Hepatocyte (in vitro differentiated cells): ENCODE results near the gene EPHB2. TPM values are rescaled to one million over a fixed set of nuclear protein-coding genes. Genes with fewer than 3 reads are reported as not detected.

Source experiments
- DNase-seq: peaks from one replicate; pipeline ENCODE4 v3.0.0-alpha.2; 2016; ENCODE audit warnings: low spot score
- H2AFZ ChIP-seq: fragments of 200-600 bp; sonication (generic); 2 replicates; pipeline ENCODE4 v1.6.0; 2016; ENCODE audit warnings: antibody characterized with exemption, mild to moderate bottlenecking
- H3K27ac ChIP-seq: fragments of 200-600 bp; sonication (generic); 2 replicates; pipeline ENCODE4 v1.5.1; 2016; ENCODE audit warnings: mild to moderate bottlenecking
- H3K27me3 ChIP-seq: fragments of 200-600 bp; sonication (generic); 2 replicates; pipeline ENCODE4 v1.6.1; 2016
- H3K36me3 ChIP-seq: fragments of 200-600 bp; sonication (generic); replicated peaks from 2 replicates; pipeline ENCODE4 v1.5.1; 2016; ENCODE audit warnings: low read depth; ENCODE audit not compliant: insufficient read depth
- H3K4me1 ChIP-seq: fragments of 200-600 bp; sonication (generic); 2 replicates; pipeline ENCODE4 v1.5.1; 2016; ENCODE audit warnings: mild to moderate bottlenecking, moderate library complexity; ENCODE audit not compliant: insufficient read depth
- H3K4me2 ChIP-seq: fragments of 200-600 bp; sonication (generic); 2 replicates; pipeline ENCODE4 v1.6.0; 2016
- H3K4me3 ChIP-seq: fragments of 200-600 bp; sonication (generic); 2 replicates; pipeline ENCODE4 v1.5.1; 2016; ENCODE audit warnings: mild to moderate bottlenecking
- H3K79me2 ChIP-seq: fragments of 200-600 bp; sonication (generic); 2 replicates; pipeline ENCODE4 v1.6.0; 2017; ENCODE audit warnings: mild to moderate bottlenecking
- H3K9me2 ChIP-seq: fragments of 200-600 bp; sonication (generic); replicated peaks from 2 replicates; pipeline ENCODE4 v1.6.0; 2017; ENCODE audit warnings: mild to moderate bottlenecking; ENCODE audit not compliant: insufficient read depth
- H3K9me3 ChIP-seq: fragments of 200-600 bp; sonication (generic); 2 replicates; pipeline ENCODE4 v1.5.1; 2016; ENCODE audit warnings: low read depth, mild to moderate bottlenecking
- H4K20me1 ChIP-seq: fragments of 200-600 bp; sonication (generic); 2 replicates; pipeline ENCODE4 v1.6.0; 2016; ENCODE audit warnings: mild to moderate bottlenecking; ENCODE audit not compliant: insufficient read depth, poor library complexity, severe bottlenecking
- CTCF ChIP-seq: fragments of 200-600 bp; sonication (generic); IDR thresholded peaks from 2 replicates; pipeline ENCODE4 v1.5.1; 2016; ENCODE audit warnings: antibody characterized with exemption, mild to moderate bottlenecking; ENCODE audit not compliant: poor library complexity
- EZH2 ChIP-seq: fragments of 200-600 bp; sonication (generic); IDR thresholded peaks from 2 replicates; pipeline ENCODE4 v1.6.1; 2016; ENCODE audit warnings: antibody characterized with exemption, mild to moderate bottlenecking, borderline replicate concordance
- EZH2phosphoT487 ChIP-seq: fragments of 200-600 bp; sonication (generic); IDR thresholded peaks from one replicate; pipeline ENCODE4 v1.6.1; 2018; ENCODE audit warnings: antibody characterized with exemption, mild to moderate bottlenecking, low read depth, moderate library complexity; ENCODE audit not compliant: unreplicated experiment, severe bottlenecking
- WGBS: methylation state at CpG from one replicate; pipeline ENCODE4 v1.1.6; 2016; ENCODE audit warnings: low lambda C conversion rate; ENCODE audit errors: missing lambda C conversion rate; 5-methylcytosine and 5-hydroxymethylcytosine counted together
- polyA plus RNA-seq: library from polyadenylated mRNA; unstranded; fragments of >200 nt; fragmentation: Nextera tagmentation; extraction: Ambion mirVana; gene quantifications from 2 replicates; pipeline ENCODE4 v1.2.1, GENCODE V29; 2016
- total RNA-seq: library from RNA; depleted of rRNA; stranded (reverse); fragments of >200 nt; gene quantifications from 2 replicates; pipeline ENCODE4 v1.2.3, GENCODE V29; 2014

Gene EPHB2
- total and polyA plus RNA-seq, 2 experiments from 2014 or later = 17.2 to 18.3 TPM

GRCh38 chr1:22721122-22721873 lies 10.7 kb downstream of the EPHB2 start:
- TF ChIP-seq EZH2phosphoT487 (no peak), CTCF (no peak), EZH2 (no peak)

DNA sequence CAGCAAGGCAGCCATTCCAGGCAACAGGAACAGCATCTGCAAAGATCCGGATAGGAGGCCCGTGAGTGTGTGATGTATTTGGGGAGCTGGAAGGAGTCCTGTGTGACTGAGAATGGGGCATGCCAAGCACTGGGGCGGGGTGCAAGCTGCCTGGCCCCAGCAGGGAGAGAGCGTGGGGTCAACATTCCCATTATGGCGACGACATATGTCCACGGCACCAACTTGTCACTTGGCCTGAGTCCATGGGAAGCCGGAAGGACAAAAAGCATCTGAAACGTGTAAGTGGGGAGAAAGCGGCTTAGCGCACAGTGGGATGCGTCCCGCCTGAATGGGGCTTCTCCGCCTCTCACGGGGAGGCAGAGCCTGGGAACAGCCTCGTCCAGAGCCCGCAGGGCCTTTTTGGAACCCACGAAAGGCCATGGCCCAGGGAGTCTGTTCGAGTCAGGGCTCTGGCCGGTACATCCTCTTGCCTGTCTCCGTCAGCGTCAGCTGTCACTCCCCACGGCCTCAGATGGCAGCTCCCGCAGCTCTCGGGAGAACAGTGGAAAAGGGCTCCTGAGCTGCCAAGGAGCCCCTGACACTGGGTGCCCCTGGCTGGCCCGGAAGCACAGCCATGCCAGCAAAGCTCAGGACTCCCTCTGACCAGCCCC lies 12.4 kb downstream of the EPHB2 start:
- Histone ChIP-seq H2AFZ (no peak overlapping the region), H3K27me3 (no peaks in the 10 kb centered on the region), H3K4me1 (peaks cover under 1% of the 10 kb centered on the region), H3K4me3 (no peak overlapping the region), H3K4me2 (no peak overlapping the region), H3K9me3 (no peaks in the 10 kb centered on the region), H3K9me2 (no peaks in the 10 kb centered on the region), H3K36me3 (no peaks in the 10 kb centered on the region), H4K20me1 (peaks cover 3% of the 10 kb centered on the region), H3K79me2 (peaks cover 21% of the 10 kb centered on the region), H3K27ac (no peak overlapping the region)
- no peak for DNase-seq
- 90% methylated on average over 26 of the region's 26 CpGs for WGBS
- TF ChIP-seq EZH2phosphoT487 = no peak
- TF ChIP-seq EZH2 = no peak
- no peak for TF ChIP-seq CTCF

More at GRCh38 chr1:22721122-22721873, 10.7 kb downstream of the EPHB2 start:
- no peak for DNase-seq
- no peak overlapping the region for H3K4me3 ChIP-seq
- no peaks in the 10 kb centered on the region for H3K27me3 ChIP-seq
- H3K4me2 ChIP-seq = no peak overlapping the region
- 93% methylated on average over 10 of the region's 10 CpGs for WGBS
- H3K9me2 ChIP-seq = no peaks in the 10 kb centered on the region
- no peaks in the 10 kb centered on the region for H3K36me3 ChIP-seq
- H3K27ac ChIP-seq = no peak overlapping the region
- H2AFZ ChIP-seq = no peak overlapping the region
- peaks cover 6% of the 10 kb centered on the region for H3K4me1 ChIP-seq
- peaks cover 3% of the 10 kb centered on the region for H4K20me1 ChIP-seq
- peaks cover 21% of the 10 kb centered on the region for H3K79me2 ChIP-seq
- no peaks in the 10 kb centered on the region for H3K9me3 ChIP-seq

DNA sequence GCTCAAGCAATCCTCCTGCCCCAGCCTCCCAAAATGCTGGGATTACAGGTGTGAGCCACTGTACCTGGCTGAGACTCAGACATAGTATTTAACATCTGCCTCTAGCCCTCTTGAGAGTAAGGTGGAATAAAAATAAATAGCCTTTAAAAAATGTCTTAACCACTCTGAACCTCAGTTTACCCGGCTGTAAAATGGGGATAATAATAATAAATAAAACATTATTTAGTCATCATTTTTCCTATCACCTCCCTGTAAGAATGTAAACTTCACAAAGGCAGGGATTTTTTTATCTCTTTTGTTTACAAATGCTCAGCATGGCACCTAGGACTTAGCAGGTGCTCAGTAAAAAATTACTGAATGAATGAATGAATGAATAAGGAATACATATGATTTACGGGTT lies 17.2 kb downstream of the EPHB2 start:
- H3K27me3 ChIP-seq = no peaks in the 10 kb centered on the region
- no peak overlapping the region for H3K4me3 ChIP-seq
- no peak for TF ChIP-seq EZH2
- no peak for TF ChIP-seq EZH2phosphoT487
- TF ChIP-seq CTCF = no peak
- DNase-seq = no peak
- peaks cover 9% of the 10 kb centered on the region for H4K20me1 ChIP-seq
- H3K9me3 ChIP-seq = no peaks in the 10 kb centered on the region
- peaks cover 5% of the 10 kb centered on the region for H3K4me1 ChIP-seq
- no peaks in the 10 kb centered on the region for H3K36me3 ChIP-seq
- no peaks in the 10 kb centered on the region for H3K79me2 ChIP-seq
- no peak overlapping the region for H2AFZ ChIP-seq
- 93% methylated on average over 2 of the region's 2 CpGs for WGBS
- H3K27ac ChIP-seq = no peak overlapping the region
- H3K9me2 ChIP-seq = no peaks in the 10 kb centered on the region
- no peak overlapping the region for H3K4me2 ChIP-seq
